Measurements from ENCODE around the gene CDKN2AIPNL.
A peak's percentile ranks its signal among the peaks of the same experiment; 100 is the strongest.
"Not testable (repeated sequence)": the region's sequence is repeated elsewhere in the genome, so short reads cannot be mapped to it uniquely, and the experiment has no call there.

The CDKN2AIPNL gene

DNA sequence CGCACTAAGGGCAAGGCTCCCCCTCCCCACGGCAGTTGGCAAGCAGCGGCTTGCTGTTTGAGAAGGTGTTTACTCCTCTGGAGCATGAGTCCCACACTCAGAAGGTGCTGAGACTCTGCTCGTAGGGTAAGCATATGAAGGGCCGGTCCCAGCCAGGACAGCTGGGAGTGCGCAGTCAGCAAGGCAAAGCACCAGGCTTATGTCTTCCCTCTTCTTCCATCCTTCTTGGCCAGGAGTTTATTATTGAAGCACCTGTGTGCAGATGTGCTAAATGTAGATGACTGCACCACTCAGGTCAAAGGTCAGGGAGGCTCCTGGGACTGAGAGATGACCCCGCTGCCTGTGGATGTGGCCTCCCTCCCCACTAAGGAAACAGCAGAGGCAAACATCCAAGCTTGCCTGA lies 27.0 kb upstream of the CDKN2AIPNL start:
- DNase-seq (ENCODE audit: low read depth, low spot score): no peak

DNA sequence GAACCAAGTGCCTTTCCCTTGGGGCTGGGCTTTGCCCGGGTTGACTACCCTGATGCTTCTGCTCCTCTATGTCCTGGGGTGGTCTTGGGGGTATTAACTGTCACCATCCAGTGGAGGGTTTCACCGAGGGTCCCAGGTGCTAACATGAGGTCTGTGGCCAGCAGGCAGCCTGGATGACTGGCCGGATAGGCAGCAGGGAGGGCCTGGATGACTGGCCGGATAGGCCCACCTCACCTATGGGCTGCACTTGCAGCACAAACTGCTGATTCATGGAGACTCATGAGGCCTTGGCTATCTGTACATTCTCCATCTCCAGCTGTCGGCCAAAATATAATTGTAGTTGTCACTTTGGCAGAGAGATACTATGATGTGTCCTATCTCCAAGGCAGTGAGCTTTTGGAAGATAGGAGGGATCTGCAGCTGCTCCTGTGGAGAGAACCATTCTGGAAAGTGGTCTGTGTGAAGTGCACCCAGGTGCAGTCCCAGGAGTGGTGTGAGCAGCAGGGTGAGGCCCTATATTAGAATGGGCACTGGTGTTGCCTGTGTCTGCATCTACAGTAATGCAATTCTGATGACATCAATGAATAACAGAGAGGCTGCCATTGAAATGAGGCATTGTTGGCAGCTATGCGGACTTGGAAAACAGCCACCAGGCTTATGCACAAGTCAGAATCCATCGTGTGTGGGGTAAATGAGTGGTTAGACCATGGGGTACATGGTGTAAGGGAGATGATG lies 26.3 kb upstream of the CDKN2AIPNL start:
- no peak for DNase-seq (ENCODE audit: low read depth, low spot score)

DNA sequence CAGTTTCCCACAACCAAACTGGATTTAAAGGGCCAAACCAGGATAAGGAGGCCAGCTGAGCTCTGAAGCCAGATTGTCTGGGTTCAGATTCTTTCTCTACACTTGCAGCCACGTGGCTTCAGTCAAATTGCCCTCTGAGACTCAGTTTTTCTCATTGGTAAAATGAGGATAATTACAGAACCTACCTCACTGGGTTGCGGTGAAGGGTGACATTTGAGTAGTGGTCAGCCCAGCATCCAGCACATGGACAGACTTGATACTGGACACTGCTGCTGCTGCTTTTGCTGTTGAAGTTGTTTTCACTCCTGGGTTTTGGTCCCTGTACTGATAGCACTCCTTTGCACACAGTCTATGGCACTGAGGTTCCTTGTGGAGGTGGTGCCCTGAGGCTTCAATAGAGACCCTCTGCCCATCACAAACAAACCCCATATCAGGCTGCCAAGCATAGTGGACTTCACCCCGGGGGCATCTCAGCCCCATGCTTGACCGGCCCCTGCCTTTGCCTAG lies 25.7 kb upstream of the CDKN2AIPNL start:
- no peak for DNase-seq (ENCODE audit: low read depth, low spot score)

DNA sequence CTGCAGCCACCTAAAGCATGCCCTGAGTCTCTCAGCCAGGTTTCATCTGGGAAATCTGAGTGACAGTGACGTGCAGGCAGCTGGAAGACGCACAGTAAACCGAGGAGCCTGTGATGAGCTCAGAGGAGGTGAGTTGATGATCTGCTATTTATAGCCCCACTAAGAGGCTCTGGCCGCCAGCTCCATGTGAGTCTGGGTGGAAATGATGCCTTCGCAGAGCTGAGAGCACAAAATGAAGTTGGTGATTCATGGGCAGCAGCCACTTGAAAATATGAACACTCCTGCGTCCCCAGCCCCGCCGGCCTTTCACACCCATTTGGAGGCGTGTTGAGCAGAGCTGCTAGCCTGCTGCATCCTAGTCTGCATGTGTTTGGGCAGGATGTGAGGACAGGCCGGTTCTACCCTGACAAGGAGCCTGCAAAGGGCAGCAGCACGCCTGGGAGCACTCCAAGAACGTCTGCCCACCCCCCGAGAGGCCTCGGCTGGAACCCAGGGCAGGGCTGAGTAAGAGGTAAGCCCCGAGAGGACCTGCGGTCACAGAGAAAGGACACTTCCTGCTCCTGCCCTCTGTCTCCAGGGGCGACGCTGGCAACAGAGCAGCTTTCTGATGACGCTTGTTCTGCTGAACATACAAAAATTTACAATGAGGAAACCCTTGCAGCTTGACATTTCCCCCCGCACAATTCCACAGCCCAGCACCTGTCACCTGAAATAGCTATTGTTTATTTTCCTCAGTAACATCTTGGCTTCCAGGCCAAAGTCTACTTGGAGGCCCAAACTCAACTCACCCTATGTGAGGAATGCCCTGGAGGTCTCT lies 25.1 kb upstream of the CDKN2AIPNL start:
- no peak for DNase-seq (ENCODE audit: low read depth, low spot score)

DNA sequence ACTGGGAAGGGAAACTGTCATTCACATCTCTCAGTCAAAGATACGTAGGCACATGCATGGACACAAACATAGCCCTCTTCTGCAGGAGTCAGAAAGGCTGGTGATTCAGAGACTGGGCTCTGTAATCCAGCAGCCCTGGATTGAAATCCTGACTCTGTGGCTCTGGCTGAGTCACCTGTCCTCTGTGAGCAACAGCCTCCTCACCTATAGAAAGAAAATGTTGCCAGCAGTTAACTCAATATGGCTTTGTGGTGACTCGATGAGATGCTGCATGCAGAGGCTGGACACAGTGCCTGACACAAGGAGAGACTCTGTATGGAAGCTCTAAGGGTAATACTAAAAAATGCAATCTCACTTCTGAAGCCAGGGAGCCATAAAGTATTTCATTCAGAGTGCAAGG lies 23.9 kb upstream of the CDKN2AIPNL start:
- DNase-seq (ENCODE audit: low read depth, low spot score): no peak

DNA sequence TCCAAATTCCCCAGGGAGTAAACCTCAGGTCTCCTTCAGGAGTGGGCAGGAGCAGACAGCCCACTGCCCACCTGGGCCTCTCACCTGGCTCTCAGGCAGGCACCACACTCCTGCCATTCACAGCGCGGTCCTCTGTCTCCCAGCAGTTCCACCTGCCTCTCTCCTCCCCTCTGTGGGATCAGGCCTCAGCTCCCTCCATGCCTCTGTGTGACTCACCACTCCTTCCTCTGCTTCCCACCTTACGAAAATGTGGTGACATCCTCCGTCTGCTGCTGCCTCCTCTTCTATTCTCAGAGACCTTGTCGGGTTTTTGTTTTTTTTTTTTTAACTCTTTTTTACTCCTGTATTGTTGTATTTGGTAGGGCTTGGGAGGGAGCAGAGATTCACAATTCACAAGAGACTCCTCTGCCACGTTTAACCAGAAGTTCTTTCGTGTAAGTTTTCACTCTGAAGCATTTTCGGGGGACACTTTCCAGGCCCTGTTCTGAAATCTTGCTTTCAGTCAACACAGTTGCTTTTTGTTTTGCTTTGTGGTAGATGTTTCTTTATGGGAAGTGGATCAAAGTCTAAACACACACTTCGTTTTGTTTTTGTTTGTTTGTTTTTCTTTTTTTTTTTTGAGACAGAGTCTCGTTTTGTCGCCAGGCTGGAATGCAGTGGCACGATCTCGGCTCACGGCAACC lies 21.1 kb upstream of the CDKN2AIPNL start:
- DNase-seq (ENCODE audit: low read depth, low spot score): no peak

DNA sequence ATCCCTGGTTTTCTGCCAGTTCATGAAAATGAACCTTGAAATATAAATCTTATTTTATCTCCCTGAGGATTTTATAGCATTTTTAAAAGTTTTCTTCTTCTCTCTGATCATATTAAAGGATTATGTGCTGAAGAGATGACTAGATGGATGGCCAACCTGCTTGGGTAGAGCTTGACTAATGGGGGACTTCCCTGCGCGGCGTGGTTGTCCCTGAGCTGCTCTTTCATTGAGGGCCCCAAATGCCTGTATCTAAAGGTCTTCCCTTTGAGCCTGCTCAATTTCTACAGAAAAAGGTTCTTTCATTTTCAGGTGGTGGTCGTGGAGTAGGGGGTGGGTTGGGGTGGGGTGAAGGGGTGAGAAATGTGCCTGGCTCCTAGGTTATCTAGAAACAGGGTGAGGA lies 20.5 kb upstream of the CDKN2AIPNL start:
- DNase-seq (ENCODE audit: low read depth, low spot score): no peak

DNA sequence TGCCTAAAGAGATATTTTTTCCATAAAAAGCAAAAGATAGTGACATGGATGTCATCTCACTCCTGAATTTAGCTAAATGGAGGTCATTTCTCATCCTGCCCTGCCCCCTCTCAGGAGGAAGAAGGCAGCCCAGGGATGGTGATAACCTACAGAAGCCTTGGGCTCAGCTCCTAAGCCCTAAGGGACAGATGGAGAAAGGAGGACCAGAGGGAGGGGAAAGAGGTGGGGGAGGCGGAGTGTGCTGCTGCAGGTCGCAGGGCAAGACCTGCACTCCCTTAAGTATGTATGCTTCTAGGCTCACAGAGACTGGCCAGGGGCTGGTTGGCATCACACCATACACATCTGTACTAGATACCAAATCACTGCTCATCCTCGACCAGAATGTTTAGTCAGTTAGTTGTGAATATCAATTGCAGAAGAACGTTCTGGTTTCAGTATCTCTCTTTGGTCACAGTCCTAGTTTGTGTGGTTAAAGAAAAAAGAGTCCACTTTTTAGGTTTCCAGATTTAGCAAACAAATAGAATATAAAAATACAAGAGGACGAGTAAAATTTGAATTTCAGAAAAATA lies 18.4 kb upstream of the CDKN2AIPNL start:
- DNase-seq (ENCODE audit: low read depth, low spot score): peak; percentile 58

DNA sequence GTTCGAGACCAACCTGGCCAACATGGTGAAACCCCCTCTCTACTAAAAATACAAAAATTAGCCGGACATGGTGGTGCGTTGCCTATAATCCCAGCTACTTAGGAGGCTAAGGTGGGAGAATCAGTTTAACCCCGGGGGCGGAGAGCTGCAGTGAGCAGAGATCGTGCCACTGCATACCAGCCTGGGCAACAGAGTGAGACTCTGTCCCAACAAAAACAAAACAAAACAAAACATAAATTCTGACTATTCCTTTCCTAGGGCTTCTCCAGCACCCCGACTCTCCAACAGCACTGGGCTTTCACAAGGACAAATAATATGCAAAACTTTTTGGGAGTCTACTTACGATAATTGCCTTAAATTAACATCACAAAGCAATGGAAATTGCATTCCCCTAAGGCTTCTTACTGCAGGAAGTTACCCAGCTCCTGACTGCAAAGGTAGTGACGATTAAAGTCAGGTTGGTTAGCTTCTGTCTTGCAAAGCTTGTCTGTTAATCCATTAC lies 15.9 kb upstream of the CDKN2AIPNL start:
- peak; percentile 83 for DNase-seq (ENCODE audit: low read depth, low spot score)

DNA sequence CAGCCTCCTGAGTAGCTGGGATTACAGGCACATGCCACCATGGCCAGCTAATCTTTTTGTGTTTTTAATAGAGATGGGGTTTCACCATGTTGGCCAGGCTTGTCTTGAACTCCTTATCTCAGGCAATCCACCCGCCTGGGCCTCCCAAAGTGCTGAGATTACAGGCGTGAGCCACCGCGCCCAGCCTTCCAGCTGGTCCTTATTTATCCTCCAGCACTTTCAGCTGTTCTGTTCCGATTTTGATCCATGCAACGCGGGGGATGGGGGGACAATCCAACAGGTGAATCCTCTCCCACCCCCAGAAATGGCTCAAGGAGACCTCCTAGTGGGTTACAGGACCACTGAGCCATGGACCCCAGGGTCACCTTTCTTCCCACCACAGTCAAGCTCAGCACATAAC lies 14.7 kb upstream of the CDKN2AIPNL start:
- DNase-seq (ENCODE audit: low read depth, low spot score): no peak

DNA sequence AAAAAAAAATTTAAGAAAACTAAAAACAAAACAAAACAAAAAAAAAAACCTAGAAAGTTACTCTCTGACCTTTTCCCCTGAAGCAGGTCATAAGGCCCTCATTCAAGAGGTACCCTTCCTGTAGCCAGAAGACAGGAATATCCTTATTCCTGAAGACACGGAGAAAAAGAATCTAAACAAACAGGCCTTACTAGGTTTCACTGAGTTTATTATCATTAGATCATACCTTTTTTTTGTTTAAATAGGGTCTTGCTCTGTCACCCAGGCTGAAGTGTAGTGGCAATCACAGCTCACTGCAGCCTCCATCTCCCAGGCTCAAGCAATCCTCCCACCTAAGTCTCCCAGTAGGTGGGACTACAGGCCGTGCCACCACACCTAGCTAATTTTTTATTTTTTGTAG lies 11.7 kb upstream of the CDKN2AIPNL start:
- DNase-seq (ENCODE audit: low read depth, low spot score): no peak

DNA sequence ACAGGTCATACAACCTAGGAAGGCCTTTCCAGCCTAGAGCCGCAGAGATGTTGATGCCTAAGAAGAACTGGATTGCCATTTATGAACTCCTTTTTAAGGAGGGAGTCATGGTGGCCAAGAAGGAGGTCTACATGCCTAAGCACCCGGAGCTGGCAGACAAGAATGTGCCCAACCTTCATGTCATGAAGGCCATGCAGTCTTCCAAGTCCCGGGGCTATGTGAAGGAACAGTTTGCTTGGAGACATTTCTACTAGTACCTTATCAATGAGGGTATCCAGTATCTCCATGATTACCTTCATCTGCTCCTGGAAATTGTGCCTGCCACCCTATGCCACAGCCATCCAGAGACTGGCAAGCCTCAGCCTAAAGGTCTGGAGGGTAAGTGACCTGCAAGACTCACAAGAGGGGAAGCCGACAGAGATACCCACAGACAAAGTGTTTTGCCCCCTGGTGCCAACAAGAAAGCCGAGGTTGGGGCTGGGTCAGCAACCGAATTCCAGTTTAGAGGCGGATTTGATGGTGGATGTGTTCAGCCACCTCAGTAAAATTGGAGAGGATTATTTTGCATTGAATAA lies 11.2 kb upstream of the CDKN2AIPNL start:
- no peak for DNase-seq (ENCODE audit: low read depth, low spot score)

DNA sequence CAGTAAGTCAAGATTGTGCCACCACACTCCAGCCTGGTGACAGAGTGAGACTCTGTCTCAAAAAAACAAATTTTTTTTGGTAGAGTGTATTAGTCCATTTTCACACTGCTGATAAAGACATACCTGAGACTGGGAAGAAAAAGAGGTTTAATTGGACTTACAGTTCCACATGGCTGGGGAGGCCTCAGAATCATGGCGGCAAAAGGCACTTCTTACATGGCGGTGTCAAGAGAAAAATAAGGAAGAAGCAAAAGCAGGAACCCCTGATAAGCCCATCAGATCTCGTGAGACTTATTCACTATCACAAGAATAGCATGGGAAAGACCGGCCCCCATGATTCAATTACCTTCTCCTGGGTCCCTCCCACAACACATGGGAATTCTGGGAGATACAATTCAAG lies 9.4 kb upstream of the CDKN2AIPNL start:
- DNase-seq (ENCODE audit: low read depth, low spot score): not testable (repeated sequence)

DNA sequence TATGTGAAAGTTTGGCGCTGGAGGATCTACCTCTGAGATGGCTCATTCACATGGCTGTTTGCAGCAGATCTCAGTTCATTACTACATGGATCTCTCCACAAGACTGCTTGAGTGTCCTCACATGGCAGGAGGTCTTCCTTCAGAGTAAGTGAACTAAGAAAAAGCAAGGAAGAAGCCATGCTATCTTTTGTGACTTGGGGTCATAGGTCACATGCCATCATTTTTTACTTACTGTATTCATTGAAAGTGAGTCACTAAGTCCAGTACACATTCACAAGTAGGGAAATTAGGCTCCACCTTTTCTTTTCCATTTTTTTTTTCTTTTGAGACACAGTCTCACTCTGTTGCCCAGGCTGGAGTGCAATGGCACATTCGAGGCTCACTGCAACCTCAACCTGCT lies 8.7 kb upstream of the CDKN2AIPNL start:
- no peak for DNase-seq (ENCODE audit: low read depth, low spot score)

DNA sequence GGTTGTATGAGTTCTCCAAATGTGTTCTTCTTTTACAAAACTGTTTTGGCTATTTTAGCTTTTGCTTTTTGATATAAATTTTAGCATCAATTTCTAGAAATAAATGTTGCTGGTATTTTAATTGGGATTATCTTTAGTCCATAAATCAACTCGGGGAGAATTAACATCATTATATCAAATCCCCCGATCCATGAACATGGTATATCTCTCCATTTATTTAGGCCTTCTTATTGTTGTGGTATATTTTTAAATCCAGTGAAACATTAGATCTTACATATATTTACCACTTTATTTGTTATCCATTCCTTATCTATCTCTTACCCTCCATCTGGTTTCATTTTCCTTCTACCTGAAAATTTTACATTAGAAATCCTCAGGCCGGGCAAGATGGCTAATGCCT lies 7.3 kb upstream of the CDKN2AIPNL start:
- no peak for DNase-seq (ENCODE audit: low read depth, low spot score)

DNA sequence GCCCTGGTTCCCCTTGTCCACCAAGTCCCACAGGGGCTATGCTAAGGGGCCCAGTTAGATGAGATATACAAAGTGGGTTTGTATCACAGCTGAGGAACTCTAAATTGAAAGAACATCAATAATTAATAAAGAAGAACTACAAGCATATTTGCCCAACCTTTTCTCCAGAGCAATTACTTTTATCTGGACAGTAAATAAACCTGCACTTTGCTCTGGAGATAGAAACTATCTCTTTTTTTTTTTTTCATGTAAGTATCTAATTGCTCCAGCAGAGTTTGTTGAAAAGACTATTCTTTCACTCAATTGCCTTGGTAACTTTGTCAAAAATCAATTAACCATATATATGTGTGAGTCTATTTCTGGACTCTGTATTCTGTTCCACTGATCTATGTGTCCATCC lies 6.0 kb upstream of the CDKN2AIPNL start:
- no peak for DNase-seq (ENCODE audit: low read depth, low spot score)

DNA sequence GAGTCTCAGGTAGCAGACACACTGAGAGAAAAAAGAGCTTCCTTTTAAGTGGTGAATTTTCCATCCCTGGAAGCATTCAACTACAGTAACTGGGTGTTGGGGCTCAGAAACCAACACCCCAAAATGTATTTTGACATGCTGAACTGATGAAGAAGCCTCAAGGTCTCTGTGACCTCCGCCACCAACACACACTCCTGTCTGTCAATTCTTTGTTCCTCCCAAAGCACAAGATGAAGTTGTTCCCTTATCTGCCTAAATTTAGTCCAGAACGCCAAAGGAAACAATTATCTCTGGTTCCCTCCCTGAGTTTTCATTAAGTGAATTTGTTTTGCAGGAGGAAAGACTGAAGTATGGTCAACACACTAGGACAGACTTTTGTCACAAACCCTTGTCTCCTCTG lies 1.4 kb upstream of the CDKN2AIPNL start:
- DNase-seq (ENCODE audit: low read depth, low spot score): no peak

DNA sequence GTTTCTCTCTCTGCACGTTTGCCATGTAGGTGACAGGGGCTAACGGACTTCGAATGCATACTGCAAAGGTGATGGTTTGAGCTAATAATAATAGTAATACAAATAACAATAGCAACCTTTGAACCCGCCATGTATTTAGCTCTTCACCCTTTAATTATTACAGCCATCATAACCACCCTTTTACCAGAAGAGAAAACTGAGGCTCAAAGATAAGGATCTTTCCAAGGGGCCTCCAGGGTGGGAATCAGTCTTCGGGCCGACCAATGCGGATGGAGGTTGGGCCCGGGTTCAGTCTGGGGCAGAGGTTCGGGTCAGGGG lies 494 bp downstream of the CDKN2AIPNL start:
- no peak for DNase-seq (ENCODE audit: low read depth, low spot score)

DNA sequence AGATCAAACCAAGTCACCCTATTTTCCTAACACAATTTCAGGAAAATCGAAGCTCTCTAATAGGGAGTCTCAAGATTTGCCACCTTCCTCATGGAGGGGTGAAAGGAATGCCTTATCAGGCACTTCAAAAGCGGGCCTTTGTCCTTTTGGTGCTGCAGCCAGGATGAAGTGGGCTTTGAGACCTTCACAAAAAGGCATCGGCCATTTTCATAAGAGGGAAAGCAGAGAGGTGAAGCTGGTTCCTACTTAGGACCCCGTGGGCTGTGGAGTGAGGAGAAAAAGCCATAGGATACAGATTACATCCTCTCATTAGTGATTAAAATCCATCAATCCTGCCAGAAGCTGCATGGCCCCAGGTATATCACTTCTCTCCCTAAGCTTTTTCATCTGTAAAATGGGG lies 859 bp downstream of the CDKN2AIPNL start:
- no peak for DNase-seq (ENCODE audit: low read depth, low spot score)

DNA sequence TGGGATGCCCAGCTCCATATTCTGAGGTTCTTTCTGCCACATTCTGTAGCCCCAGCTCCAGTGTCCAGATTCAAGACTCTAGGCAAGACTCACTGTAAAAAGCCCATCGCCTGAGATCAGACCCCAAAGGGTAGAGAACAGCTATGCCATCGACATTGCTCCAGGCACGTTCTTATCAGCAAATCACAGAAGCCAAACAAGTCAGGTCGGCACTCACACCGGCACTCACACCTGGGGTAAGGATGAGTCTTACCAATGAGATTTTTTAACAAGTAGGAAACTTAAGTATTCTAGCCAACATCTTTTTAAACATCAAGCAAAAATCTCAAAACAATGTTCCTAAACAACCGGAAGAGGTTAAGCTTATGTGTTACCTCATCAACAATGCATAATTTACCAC lies 2.4 kb downstream of the CDKN2AIPNL start:
- peak; percentile 27 for DNase-seq (ENCODE audit: low read depth, low spot score)

DNA sequence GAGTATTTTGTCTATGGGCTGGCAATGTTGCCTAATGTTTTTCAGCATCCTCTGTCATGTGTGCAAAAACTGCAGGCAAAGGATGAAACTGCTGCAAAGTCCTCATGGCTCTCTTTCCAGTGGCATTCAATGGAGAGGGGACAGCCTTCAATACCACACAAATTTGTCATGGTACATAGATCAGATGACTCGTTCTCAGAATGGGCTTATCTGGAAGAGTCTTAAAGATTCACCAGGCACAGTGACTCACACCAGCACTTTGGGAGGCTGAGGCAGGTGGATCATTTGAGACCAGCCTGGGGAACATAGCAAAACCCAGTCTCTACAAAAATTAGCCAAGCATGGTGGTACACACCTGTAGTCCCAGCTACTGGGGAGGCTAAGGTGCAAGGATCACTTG lies 5.3 kb downstream of the CDKN2AIPNL start:
- no peak for DNase-seq (ENCODE audit: low read depth, low spot score)

DNA sequence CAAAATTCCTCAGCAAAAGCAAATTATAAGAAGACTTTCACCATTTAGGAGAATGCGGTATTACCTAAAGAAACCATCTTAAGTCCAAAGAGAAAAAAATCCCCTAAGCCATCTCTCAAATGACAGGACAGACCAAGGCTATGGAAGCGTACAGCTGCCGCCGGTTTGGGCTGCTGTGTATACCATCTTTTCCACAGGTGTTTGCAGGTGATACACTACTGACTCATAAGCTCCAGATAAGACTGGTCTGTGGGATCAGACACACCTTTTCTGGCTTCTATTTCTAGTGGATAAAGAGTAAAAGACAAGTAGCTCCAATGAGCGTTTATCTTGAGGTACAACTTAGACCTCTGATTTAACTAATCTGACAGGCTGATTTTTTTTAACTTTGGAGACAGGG lies 7.7 kb downstream of the CDKN2AIPNL start:
- DNase-seq (ENCODE audit: low read depth, low spot score): no peak
